AG04450 (cell line): ENCODE measurements around the gene NME4. TPM values are rescaled to one million over a fixed set of nuclear protein-coding genes. Genes with fewer than 3 reads are reported as not detected.

ENCODE experiments used
- CTCF ChIA-PET: fragments of 300-600, 350-600 bp; formaldehyde crosslinking; extraction: SDS; loops from one replicate; lab custom pipeline; 2022; ENCODE audit warnings: antibody characterized with exemption, inconsistent platforms; lab: Charles Lee
- POLR2A ChIA-PET: fragments of 350-600 bp; formaldehyde crosslinking; extraction: SDS; loops from one replicate; lab custom pipeline; 2021; ENCODE audit warnings: antibody characterized with exemption, inconsistent platforms; lab: Yijun Ruan, JAX
- DNase-seq: peaks from one replicate; pipeline ENCODE4 v3.0.0-alpha.2; 2011; ENCODE audit warnings: low read depth, low spot score
- H3K27ac ChIP-seq: one replicate; pipeline ENCODE4 v1.5.1; 2012; ENCODE audit warnings: low read depth, low read length, control low read depth
- H3K27me3 ChIP-seq: one replicate; pipeline ENCODE4 v1.6.0; 2012; ENCODE audit warnings: low read length; ENCODE audit not compliant: control insufficient read depth, insufficient read depth
- H3K4me3 ChIP-seq: 2 replicates; pipeline ENCODE4 v1.5.1; 2011; ENCODE audit warnings: mild to moderate bottlenecking, low read depth, low read length, control low read depth
- H3K9me3 ChIP-seq: 2 replicates; pipeline ENCODE4 v1.5.1; 2012; ENCODE audit warnings: low read length; ENCODE audit not compliant: control insufficient read depth, insufficient read depth
- CTCF ChIP-seq: IDR thresholded peaks from 2 replicates; pipeline ENCODE4 v1.5.1; 2011; ENCODE audit warnings: low read depth, low read length, control low read depth, inconsistent platforms
- polyA plus RNA-seq: library from polyadenylated mRNA; depleted of rRNA; stranded (reverse); fragments of >200 nt; gene quantifications from 2 replicates; pipeline ENCODE4 v1.2.3, GENCODE V29; 2011

The NME4 gene
- polyA plus RNA-seq, 1 experiment: 156 TPM

GRCh38 chr16:426906-427249 lies 29.9 kb downstream of the NME4 start:
- peak overlapping the region; percentile 74 for H3K4me3 ChIP-seq
- no peak for DNase-seq
- no peak for TF ChIP-seq CTCF
- H3K27ac ChIP-seq: no peak overlapping the region
- H3K9me3 ChIP-seq: no peaks in the 10 kb centered on the region; the same call in 1 of the 2 replicates
- H3K27me3 ChIP-seq: no peaks in the 10 kb centered on the region
- POLR2A ChIA-PET: no interaction called here
- CTCF ChIA-PET: no interaction called here

GRCh38 chr16:427250-427649 lies 30.3 kb downstream of the NME4 start:
- H3K9me3 ChIP-seq: no peaks in the 10 kb centered on the region; the same call in 1 of the 2 replicates
- DNase-seq: no peak
- no peak for TF ChIP-seq CTCF
- H3K4me3 ChIP-seq: peak overlapping the region; percentile 74
- CTCF ChIA-PET: no interaction called here
- POLR2A ChIA-PET: no interaction called here
- no peak overlapping the region for H3K27ac ChIP-seq
- no peaks in the 10 kb centered on the region for H3K27me3 ChIP-seq

- no peak overlapping the region for H3K4me3 ChIP-seq
- ChIA-PET POLR2A (no interaction called here), CTCF (no interaction called here)
- DNase-seq: no peak
- no peaks in the 10 kb centered on the region; the same call in 1 of the 2 replicates for H3K9me3 ChIP-seq
- no peaks in the 10 kb centered on the region for H3K27me3 ChIP-seq
- no peak overlapping the region for H3K27ac ChIP-seq
- no peak for TF ChIP-seq CTCF
Measured at GRCh38 chr16:430904-431303, 33.9 kb downstream of the NME4 start.

GRCh38 chr16:440627-441026 lies 43.6 kb downstream of the NME4 start:
- ChIA-PET POLR2A (no interaction called here), CTCF (no interaction called here)
- Histone ChIP-seq H3K27me3 (no peaks in the 10 kb centered on the region), H3K4me3 (no peak overlapping the region), H3K9me3 (no peaks in the 10 kb centered on the region), H3K27ac (no peak overlapping the region)
- TF ChIP-seq CTCF: no peak
- no peak for DNase-seq

- H3K4me3 ChIP-seq: no peak overlapping the region
- ChIA-PET CTCF (no interaction called here), POLR2A (no interaction called here)
- no peaks in the 10 kb centered on the region for H3K27me3 ChIP-seq
- no peak overlapping the region for H3K27ac ChIP-seq
- TF ChIP-seq CTCF: no peak
- DNase-seq: no peak
- no peaks in the 10 kb centered on the region for H3K9me3 ChIP-seq
Measured at GRCh38 chr16:441447-441846, 44.4 kb downstream of the NME4 start.
